ENCODE measurements around the gene ETV7.
"Not testable (repeated sequence)": the region's sequence is repeated elsewhere in the genome, so short reads cannot be mapped to it uniquely, and the experiment has no call there.

The ETV7 gene

DNA sequence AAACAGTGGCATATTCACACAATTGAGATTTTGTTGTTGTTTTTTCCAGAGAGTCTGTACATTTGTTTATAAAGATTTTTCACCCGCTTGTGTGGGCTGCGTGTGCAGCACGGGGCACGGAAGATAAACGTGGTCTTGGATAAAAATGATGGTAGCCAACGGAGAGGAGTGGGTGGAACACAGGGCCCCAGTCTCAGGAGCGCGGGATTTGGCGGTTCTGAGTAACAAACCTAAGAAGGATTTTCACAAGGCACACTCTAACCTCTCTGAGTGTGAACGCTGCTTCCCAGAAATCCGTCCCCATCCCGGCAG is 47.2 kb downstream of the ETV7 start:
- no peak for DNase-seq (ENCODE audit: low read depth)

DNA sequence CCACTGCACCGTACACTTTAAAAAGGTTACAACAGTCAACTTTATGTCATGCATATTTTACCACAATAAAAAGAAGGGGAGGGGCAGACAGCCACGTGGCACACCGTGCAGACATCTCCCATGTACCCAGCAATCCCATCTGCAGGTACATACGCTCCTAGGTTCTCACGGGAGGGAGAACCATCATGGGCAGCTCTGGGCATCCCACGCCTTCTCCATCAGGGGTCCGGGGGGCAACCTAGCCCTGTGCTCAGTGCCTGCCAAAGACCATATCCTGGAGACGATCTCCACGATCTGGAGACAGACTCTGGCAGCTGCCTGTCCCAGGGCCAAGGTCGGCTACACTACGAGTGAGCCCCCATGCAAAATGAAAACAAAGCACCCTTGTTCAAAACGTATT is 48.3 kb downstream of the ETV7 start:
- no peak for DNase-seq (ENCODE audit: low read depth)

DNA sequence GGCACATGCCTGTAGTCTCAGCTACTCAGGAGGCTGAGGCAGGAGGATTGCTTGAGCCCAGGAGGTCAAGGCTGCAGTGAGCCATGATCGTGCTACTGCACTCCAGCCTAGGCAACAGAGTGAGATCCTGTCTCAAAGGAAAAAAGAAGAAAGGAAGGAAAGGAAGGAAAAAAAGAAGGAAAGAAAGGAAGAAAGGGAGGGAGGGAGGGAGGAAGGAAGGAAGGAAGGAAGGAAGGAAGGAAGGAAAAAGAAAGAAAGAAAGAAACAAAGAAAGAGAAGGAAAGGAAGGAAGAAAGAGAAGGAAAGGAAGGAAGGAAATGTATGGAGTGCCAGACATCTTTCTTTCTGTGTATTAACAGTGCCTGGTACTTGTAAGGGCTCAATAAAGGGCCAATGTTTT is 49.2 kb downstream of the ETV7 start:
- not testable (repeated sequence) for DNase-seq (ENCODE audit: low read depth)

DNA sequence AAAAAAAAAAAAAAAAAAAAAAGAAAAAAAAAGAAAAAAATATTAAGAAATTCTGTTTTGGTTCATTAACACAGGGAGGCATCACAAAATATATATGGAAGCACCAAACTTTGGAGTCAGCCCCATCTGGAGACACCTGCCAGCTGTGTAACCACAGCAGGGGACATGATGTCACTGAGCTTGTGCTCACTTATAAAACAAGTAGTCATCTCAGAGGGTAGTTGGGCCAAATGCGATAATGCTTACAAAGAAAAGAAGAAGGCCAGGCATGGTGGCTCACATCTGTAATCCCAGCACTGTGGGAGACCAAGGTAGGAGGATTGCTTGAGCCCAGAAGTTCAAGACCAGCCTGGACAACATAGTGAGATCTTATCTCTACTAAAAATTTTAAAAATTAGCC is 49.7 kb downstream of the ETV7 start:
- no peak for DNase-seq (ENCODE audit: low read depth)

DNA sequence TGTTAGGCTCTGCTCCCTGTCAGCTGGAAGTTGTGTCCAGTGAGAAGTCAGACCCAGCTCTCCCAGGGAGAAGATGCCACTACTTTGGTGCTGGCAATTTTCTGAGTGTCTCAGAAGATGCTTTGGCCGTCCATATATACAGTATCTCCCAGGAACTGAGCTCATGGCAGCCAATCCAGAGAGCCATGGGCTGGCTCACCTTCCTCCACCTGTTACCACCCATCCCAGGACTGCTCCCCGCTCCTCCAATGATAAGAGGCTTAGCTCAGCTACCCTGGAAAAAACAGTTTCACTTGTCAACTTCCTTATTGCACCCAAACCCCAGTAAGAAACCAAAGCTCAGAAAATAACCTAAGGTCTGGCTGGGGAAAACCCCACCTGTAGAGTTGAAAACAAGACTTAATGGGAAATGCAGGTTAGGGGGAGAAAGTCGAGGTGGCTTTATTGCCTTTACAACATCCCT is 50.7 kb downstream of the ETV7 start, which contains the start of gene BNIP5:
TSS of gene BNIP5 (minus strand) at position 110 of the 463 bp plus-strand sequence. CDS start 6,198 bp downstream, outside the sequence.
- no peak for DNase-seq (ENCODE audit: low read depth)

DNA sequence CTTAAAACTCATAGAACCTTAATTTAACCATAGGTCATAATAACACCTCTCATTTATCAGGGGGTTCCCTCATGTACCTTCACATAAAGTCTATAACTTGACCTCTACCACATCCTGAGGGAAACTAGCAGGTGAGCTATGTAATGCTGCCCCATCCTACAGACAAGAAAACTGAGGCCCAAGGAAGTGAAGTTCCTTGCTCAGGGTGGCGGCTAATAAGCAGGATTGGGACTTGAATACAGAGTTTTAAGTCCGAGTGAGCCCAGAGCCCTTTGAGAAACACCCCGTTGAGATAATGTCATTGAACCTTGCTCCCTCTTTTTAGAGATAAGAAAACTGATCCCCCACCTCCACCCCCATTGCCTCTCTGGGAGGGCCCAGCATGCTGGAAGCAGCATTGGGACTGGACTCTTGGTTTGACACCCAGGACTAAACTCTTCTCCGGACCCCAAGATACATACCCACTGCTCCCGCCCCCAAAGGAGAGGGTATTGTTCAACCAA is 51.2 kb downstream of the ETV7 start:
- DNase-seq (ENCODE audit: low read depth), result no peak

DNA sequence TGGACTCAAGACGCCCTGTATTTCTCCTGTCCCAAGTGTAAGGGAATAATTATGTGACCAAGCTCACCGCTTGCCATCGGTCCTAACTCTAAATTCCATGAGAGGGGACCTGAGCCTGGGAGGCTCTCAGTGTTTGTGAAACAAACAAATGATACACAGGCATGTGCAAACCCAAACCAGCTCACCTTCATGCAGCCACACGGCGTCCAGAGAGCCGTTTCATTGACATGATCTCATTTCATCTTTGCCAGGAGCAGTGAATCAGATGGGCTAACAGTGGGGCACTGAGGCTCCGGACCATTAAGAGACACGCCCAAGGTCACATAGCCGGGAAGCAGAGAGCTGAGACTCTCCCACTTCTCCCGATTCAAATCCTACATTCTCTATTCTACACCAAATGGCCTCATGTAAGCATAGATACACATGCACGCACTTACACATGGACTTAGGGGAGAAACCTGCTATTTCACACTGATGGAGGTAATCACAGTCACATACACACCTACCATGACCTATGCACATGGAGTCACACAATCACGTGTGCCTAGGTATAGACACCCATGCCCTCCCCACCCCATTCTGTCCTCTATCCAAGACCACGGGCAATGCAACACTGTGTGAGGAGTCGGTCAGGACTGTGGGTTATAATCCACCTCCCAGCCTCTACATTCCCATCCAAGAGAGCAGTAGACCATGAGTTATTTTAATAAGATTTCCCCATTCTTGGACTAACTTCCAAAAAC is 51.8 kb downstream of the ETV7 start:
- no peak for DNase-seq (ENCODE audit: low read depth)

DNA sequence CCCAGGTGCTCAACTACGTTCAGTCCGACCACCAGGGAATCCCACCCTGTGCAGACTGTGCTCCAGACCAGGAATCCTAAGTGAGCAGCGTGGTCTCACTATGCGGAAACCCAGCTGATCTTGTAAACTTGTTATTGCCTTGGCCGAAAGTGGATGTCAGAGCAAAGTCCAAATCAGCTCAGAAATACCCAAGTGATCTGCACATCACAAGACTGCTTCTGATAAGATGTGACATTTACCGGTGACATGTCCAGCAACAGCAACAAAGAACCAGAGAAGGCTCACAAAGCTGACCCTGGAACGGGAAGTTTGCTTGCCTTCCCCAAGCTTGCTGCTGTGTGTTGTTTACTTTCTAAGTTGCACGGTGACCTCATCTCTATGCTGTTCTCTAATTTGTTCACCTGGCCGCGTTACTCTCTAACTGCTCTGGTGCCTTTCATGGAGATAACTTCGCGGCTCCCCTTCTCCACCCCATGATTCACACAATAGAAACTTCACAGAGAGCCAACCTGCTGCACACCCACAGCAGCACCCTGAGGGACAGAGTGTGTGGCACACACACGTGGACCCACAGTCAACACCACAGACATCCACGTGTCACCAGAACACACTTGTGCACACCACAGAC is 52.5 kb downstream of the ETV7 start:
- no peak for DNase-seq (ENCODE audit: low read depth)

DNA sequence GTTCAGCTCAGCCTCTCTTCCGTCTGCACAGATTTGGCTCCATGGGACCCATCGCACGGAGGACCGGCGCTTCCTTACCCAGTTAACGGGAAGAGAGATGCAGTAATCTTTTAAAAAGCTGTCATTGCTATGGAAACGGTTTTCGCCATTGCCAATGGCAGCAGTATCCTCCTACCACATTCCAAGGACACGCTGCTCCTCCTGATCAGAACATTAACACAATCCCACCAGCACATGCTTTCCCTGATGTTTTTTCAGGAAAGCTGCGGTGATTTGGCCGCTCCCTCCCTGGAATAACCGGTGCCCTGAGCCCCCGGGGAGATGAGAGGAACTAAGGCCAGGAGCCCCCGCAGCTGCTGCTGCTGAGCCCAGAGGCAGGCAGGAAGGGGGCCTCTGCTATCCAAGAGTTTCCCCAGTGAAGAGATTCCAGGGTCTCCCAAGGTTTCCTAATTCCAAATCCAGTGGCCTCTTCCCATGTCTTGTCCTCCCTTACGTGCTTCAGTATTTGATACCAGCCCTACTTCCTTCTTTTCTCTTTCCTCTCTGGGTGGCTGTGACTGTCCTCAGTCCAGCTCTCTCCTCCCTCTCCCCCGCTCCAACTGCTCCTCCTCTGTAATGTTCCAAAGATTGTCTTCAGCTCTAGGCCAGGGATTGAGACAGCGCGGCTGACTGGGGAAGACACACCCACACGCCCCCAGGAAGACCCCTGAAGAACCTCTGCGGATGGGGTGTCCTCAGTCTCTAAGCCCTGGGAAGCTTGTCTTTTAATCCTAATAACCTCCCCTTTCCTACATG is 53.3 kb downstream of the ETV7 start:
- no peak for DNase-seq (ENCODE audit: low read depth)

DNA sequence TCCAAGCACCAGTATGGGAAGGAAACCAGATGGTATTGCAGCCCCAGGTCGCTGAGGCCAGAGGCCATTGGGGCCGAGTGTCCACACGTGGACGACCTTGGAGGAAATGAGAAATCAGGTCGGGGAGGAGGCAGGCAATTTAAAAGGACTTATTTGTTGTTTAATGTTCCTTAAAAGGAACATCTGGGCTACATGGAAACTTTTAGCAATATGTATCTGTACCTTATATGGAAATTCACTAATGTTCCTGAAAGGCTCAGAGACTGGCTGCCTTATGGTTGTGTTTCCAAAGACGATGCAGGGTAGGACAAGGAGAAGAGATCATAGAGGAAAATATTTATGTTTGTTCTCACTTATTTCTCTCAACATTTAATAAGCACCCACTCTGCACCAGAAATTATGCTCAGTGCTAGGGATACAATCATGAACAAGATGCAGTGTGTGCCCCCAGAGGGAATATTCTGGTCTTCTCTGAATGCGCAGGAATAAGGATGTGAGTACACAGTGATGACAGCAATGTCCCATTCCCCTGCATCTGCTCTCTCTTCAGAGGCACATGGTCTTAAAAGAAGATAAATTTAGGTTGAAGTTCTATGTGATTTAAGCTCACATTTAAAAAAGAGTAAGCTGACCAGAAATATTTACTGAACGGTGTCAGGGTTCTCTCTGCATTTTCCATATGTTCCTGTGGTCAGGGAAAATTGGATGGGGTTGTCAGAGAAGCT is 54.1 kb downstream of the ETV7 start:
- DNase-seq (ENCODE audit: low read depth), result no peak

DNA sequence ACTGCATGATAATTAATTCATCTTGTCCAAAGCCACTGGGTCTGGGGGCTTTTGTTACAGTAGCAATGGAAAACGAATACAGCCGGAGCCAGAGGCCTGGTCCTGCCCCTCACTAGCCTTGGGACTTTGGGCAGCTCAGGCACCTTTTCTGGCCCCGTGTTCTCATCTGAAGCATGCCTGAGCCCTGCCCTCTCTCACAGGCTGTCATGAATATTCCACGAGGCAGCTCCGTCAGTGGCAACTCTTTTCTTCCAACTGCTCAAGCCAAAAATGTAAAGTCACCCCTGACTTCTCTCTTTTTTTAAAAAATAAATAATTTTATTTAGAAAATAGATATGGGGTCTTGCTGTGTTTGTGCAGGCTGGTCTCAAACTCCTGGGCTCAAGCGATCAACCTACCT is 56.1 kb downstream of the ETV7 start:
- no peak for DNase-seq (ENCODE audit: low read depth)

DNA sequence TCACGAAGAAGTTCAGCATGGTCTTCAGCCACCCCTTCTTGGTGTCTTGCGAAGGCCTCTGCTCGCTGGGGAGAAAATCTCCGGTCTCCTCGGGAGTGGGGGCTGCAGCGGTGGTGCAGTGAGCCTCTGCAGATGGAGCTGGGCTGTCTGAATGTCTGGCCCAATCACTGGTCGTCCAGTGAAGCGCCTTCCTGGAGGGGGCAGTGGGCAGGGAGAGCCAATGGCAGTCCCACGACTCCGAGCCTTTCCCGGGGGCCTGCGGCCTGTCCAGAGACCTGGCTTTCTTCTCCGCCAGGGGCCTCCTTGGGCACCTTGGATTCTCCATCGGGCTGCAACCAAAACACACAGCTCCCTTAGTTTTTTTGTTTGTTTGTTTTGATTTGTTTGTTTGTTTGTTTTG is 57.1 kb downstream of the ETV7 start:
- DNase-seq (ENCODE audit: low read depth), result no peak

DNA sequence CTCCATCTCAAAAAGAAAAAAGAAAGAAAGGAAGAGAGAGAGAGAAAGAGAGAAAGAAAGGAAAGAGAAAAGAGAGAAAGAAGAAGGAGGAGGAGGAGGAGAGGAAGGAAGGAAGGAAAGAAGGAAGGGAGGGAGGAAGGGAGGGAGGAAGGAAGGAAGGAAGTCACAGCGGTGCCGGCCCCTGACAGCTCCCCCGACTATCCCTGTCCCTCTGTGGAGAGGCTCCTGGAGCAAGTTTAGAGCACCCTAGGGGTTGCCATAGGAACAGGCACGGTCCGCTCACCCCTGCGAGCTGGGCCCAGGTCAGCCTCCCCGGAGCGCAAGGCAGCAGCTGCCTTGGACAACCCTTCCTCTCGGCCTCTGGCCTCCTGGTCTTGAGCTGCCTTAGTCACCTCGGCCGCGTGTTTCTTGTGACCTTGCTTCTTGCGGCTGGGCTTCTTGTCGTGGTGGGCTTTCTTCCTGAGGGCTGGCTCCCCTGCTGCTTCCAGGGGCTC is 57.6 kb downstream of the ETV7 start:
- no peak for DNase-seq (ENCODE audit: low read depth)

DNA sequence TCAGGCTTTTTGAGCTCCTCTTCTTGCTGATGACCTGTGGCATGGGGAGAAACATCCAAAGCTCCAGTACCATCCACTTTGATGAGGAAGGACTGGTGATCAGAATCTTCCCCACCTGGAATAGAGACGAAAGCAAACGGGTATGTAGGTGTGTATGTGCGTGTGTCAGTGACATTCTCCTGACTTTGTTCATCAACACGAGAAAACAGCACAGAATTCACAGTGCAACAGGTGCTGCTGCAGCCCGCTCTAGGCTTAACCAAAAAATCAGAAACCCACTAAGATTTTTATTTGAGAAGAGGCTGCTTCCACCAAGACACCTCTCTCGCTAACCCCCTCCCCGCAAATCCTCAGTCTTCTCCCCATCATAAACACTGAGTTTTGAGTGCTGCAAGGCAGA is 58.9 kb downstream of the ETV7 start:
- no peak for DNase-seq (ENCODE audit: low read depth)

DNA sequence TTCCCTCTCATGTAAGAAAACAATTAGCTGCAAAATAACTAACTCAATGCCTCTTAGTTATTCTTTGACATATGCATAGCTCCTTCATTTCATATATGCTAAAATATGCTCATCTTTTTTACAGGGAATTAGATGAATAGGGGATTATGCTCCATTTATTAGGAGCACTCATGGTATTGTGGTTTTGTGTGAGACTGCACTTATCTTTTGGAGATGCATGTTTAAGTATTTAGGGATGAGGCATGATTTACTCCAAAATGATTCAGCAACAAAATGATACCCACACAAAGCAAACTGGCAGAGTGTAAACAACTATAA is 59.6 kb downstream of the ETV7 start:
- DNase-seq (ENCODE audit: low read depth), result no peak

DNA sequence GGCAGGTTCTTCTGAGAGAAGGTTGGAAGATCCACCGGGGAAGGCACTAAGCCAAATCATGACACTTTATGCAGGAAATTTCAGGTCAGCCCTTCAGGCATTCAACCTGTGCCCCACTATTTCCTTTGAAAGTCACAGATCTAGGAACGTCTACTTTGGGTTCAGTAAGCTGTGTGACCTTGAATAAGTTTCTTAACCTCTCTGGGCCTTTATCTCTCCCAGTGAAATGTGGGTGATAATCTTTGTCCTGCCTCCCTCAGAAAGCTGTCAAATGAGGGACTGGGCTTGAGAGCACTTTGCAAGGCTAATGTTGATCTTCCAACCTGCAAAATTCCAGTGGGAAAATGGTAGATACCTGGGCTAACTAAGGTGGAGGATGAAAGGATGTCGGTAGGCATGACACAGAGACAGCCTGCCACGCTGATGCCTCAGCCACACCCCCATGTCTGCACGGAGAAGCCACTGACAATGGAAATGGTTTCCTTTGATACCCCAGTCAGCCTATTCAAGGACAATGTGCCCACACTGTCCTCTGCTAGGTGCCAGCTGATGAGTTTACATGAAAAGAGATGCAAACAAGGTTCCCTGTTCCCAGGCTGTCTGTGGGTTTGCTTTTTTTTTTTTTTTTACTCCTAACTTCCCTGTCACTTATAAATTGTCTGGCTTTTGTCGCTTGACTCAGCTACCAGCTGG is 60.1 kb downstream of the ETV7 start:
- DNase-seq (ENCODE audit: low read depth), result no peak

DNA sequence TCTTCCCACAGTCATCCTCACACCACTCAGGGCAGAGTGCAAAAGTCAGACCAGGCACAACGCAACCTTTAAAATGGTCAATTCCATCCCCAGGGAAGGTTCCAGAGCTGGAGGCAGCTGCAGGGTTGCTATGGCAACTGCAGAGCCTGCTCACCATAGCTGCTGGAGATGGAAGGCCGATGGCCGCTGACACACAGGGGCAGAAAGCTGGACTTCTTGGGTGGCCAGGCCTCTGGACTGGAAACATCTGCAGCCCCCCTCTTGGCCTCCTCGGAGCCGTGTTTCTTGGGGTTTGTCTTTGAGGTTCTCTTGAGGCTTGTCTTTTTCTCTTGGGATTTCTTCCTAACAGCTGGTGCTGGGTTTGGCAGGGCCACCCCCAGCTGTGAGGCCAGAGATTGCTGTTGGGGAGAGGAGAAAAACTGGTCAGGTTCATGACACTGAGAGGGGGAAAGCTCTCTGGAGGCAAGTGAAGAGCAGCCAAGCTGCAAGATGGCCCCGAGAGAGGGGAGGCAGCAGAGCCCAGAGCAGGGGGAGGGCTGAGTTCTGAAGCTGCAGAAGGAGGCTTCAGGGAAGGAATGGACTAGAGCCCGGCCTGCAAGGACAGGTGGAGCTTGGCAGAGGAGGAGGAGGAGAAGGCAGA is 61.0 kb downstream of the ETV7 start:
- no peak for DNase-seq (ENCODE audit: low read depth)

DNA sequence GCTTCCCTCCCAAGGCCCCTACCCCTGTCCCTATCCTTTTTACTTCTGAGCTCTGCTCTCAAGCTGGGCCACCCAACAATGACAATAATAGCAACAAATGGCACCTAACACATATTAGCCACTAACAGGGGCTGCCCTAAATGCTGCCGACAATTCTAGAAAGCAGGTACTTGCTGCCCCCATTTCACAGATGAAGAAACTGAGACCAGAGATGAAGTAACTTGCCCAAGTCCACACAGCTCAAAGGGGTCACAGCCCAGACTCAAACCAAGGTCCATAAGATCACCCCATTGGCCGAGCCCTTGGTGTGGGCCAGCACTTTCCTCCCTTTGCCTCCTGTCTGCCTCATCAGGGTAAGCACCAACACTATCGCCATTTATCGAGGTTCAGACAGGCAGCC is 62.8 kb downstream of the ETV7 start:
- DNase-seq (ENCODE audit: low read depth), result no peak

DNA sequence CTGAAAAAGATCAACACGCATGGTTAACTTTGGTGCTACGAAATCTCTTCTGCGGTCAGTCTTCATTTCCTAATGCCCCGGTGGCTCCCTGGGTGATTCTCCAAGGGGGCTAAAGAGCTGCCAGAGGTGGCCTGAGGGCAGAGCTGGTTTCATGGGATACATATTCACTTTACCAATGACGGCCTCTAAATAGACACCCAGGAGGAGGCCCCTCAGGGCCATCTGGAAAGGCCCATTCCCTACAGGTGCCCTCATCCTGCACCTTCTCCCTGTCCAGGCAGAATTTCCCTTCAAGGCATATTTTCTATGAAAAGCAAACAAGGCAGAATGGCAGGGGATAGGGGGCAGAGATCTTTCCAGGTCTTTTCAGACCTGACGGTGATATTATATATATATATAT is 63.3 kb downstream of the ETV7 start:
- DNase-seq (ENCODE audit: low read depth), result no peak

DNA sequence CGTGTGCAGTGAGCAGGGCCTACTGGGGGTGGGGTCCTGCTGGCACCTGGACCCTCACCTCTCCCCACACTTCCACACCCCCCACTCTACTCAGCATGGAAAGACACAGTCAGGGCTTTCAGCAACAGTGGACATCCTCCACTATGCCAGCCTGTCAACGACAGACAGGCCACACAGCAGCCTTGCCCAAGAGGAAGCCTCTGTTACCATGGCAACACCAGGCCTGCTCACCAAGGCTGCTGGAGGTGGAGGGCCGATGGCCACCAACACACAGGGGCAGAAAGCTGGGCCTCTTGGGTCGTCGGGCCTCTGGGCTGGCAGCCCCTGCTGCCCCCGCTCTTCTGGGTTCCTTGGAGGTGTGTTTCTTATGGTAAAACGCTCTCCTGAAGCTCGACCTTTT is 64.4 kb downstream of the ETV7 start:
- no peak for DNase-seq (ENCODE audit: low read depth)

DNA sequence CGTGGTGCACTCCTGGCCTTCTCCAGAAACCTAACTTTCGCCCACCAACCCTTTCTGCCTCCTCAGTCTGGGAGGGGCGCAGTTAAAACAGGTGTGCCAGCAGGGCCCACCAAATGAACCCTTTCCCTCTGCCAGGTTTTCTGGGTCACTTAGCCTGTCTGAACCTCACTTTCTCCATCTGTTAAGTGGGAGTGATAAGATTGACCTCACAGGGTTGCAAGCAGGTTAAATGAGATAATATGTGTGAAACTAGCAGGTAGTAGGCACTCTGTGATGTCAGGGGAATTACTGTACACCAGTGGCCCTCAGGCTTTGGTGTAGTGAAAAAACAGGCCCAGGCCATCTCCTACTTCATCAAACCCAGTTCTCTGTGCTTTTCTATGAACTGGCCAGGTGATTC is 64.9 kb downstream of the ETV7 start:
- DNase-seq (ENCODE audit: low read depth), result no peak
